Fibroblast of lung (primary cell): Measurements from ENCODE around the gene METTL25.

Experiments used
- CTCF ChIP-seq, 2 donors: IDR thresholded peaks in 1 of 2; conservative IDR thresholded peaks in 1 of 2; 1 replicate in 1 of 2; 2 replicates in 1 of 2; pipeline ENCODE4 v1.5.1; 2011 to 2012; ENCODE audit warnings: low read length in 2 of 2, control low read depth in 1 of 2, inconsistent platforms in 1 of 2, low read depth in 1 of 2, mild to moderate bottlenecking in 1 of 2
- EZH2 ChIP-seq: IDR thresholded peaks from 2 replicates; pipeline ENCODE4 v1.5.1; 2012; ENCODE audit warnings: low read length, control low read depth, mild to moderate bottlenecking; ENCODE audit errors: missing control alignments

DNA sequence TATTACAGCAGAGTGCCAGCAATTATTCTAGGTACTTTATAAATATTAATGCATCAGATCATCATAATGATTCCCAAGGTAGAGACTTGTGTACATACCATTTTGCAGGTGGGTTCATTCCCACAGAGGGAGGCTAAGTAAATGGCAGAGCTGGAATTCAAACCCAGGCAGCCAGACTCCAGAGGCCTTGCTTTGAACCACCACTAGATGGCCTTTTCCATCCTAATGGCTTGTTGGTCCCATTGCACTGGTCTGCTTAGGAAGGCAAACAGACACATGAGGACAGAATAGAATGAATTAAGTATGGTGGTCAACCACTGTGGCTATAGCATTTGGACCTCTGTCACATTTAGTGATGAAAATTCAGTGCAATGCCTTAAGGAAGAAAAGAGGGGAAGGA, 158.7 kb downstream of the METTL25 start:
- TF ChIP-seq CTCF (conservative IDR thresholded peaks at IDR 0.05 in 1 of 2, IDR thresholded peaks at IDR 0.05 in 1 of 2; ENCODE audit: low read depth in 1 of 2, low read length in 2 of 2) (peak; percentile 27 to 52), EZH2 (no peak)
